A549 (cell line): ENCODE data around the gene WWP2.

Experiments
- CHD2 ChIP-seq: fragments of 150-350 bp; IDR thresholded peaks from 2 replicates; pipeline ENCODE4 v1.6.1; 2014; ENCODE audit warnings: low read length; ENCODE audit not compliant: partially characterized antibody
- CTCF ChIP-seq: fragments of >200 bp; sonication (Bioruptor Twin); formaldehyde crosslinking; IDR thresholded peaks from 3 replicates; pipeline ENCODE4 v1.5.1; 2016
- EP300 ChIP-seq, 2 experiments: fragments of >200 bp; sonication (Bioruptor Twin); formaldehyde crosslinking; IDR thresholded peaks; 2 replicates in 1 of 2; 3 replicates in 1 of 2; pipeline ENCODE4 v1.6.1; 2016 to 2017
- ZSCAN20 ChIP-seq: fragments of 250-450 bp; sonication (Bioruptor Pico); IDR thresholded peaks from 2 replicates; pipeline ENCODE4 v1.8.0; 2022; ENCODE audit warnings: mild to moderate bottlenecking, moderate library complexity
- TF ChIP-seq, protein P1 (sequence below): fragments of 250-450 bp; sonication (Bioruptor Pico); IDR thresholded peaks from 2 replicates; pipeline ENCODE4 v1.5.0; 2020; ENCODE audit warnings: low read depth, mild to moderate bottlenecking, moderate library complexity

GRCh38 chr16:69732101-69732500 lies 30.0 kb upstream of the WWP2 start:
- TF ChIP-seq CTCF: no peak
- no peak for TF ChIP-seq CHD2
- no peak for TF ChIP-seq EP300 (IDR thresholded peaks at IDR 0.05)
- TF ChIP-seq, protein P1, sequence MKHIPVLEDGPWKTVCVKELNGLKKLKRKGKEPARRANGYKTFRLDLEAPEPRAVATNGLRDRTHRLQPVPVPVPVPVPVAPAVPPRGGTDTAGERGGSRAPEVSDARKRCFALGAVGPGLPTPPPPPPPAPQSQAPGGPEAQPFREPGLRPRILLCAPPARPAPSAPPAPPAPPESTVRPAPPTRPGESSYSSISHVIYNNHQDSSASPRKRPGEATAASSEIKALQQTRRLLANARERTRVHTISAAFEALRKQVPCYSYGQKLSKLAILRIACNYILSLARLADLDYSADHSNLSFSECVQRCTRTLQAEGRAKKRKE: no peak
- TF ChIP-seq ZSCAN20 (CRISPR knock-in tag): no peak
